ENCODE measurements around the gene GNG7.

DNA sequence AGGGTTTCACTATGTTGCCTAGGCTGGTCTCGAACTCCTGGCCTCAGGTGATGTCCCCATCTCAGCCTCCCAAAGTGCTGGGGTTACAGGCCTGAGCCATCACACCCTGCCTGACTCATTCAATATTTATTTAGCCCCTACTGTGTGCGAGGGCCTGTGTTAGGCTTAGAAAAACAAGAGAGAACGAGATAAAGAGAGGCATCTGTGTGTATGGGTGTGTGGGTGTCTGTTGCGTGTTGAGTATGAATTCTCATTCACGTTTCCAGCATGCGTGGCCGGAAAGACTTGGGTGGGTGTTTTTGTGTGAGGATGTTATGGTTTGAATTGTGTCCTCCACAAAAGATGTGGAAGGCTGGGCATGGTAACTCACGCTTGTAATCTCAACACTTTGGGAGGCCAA, 217.1 kb downstream of the GNG7 start:
- TF ChIP-seq POLR2A (IDR thresholded peaks at IDR 0.05; ENCODE audit: low read depth, low read length), result no peak
- TF ChIP-seq POLR2AphosphoS5 (IDR thresholded peaks at IDR 0.05; ENCODE audit: low read depth, low read length), result no peak
- no peak for TF ChIP-seq TAF1 (IDR thresholded peaks at IDR 0.05; ENCODE audit: borderline replicate concordance, low read depth, low read length)
